ENCODE data around the gene GOLT1B.

DNA sequence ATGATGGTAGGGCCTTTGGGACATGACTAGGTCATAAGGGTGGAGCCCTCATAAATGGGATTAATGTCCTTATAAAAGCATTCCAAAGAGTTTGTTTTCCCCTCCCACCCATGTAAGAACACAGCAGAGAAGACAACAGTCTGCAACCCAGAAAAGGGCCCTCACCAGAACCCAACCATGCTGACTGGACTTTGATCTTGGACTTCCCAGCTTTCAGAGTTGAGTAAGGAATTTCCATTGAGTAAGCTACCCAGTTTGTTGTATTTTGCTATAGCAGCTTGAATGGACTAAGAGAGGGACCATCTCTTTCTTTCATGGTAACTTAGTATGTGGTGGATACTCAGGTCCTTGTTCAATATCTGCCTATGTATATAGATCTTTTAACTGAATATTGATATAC lies 21.6 kb downstream of the GOLT1B start:
- TF ChIP-seq CTCF (IDR thresholded peaks at IDR 0.05; ENCODE audit: borderline replicate concordance, extremely low read depth, low read length, poor library complexity, severe bottlenecking): no peak
- no peak for TF ChIP-seq EZH2 (IDR thresholded peaks at IDR 0.05; ENCODE audit: borderline replicate concordance, low read depth, low read length, severe bottlenecking)

Data from DND-41 (cell line).